OCI-LY7 (cell line): ENCODE data around the gene CIART.

Experiments
- CTCF ChIP-seq: fragments of 200-600 bp; sonication (generic); conservative IDR thresholded peaks from 2 replicates; pipeline ENCODE4 v1.5.1; 2014; ENCODE audit warnings: mild to moderate bottlenecking, antibody characterized with exemption, low read length, moderate library complexity, mixed read lengths
- EZH2phosphoT487 ChIP-seq: fragments of 200-600 bp; sonication (generic); IDR thresholded peaks from 2 replicates; pipeline ENCODE4 v1.6.1; 2018; ENCODE audit warnings: low read depth, borderline replicate concordance, mild to moderate bottlenecking, mixed run types, antibody characterized with exemption, low read length, moderate library complexity, mixed read lengths

GRCh38 chr1:150236614-150237100 lies 45.7 kb upstream of the CIART start:
- TF ChIP-seq EZH2phosphoT487 = no peak
- no peak for TF ChIP-seq CTCF
